Naive thymus-derived CD8-positive, alpha-beta T cell (primary cell): ENCODE measurements around the gene SACM1L. TPM values are rescaled to one million over a fixed set of nuclear protein-coding genes. Genes with fewer than 3 reads are reported as not detected.

Source experiments
- polyA plus RNA-seq, 3 donors: library from polyadenylated mRNA; unstranded; fragments of 300-500 nt; fragmentation: Illumina TruSeq; gene quantifications; one replicate each; pipeline ENCODE4 v1.2.3, GENCODE V29; 2021
- total RNA-seq, 8 experiments: library from RNA in 2 of 8; stranded (reverse) in 2 of 8; gene quantifications; one replicate each; pipeline ENCODE4 v1.2.3 and lab custom pipeline; 2021 to 2026

The SACM1L gene
- total and polyA plus RNA-seq, 5 experiments from 2014 or later, result 18.8 to 94.4 (median 30.3) TPM

Other genes starting within 250 kb of the SACM1L start
- 10 to 100 TPM; 29.3 to 30.4 TPM for gene LIMD1, start 94.6 kb upstream of the SACM1L start, total RNA-seq
- 1 to 10 TPM; 4.2 to 6.0 (median 4.6) TPM for gene LIMD1, start 94.6 kb upstream of the SACM1L start, polyA plus RNA-seq
- under 1 TPM in 1 of 2 experiments, not detected in 1; 0.52 TPM for gene SLC6A20, start 107.1 kb downstream of the SACM1L start, total RNA-seq
- gene SLC6A20, start 107.1 kb downstream of the SACM1L start, polyA plus RNA-seq, result not detected
- gene LZTFL1, start 152.7 kb downstream of the SACM1L start, total RNA-seq, result 10 to 100 TPM in 1 of 2 experiments, 1 to 10 TPM in 1; 9.6 to 10.8 TPM
- 1 to 10 TPM; 7.5 to 9.7 (median 8.3) TPM for gene LZTFL1, start 152.7 kb downstream of the SACM1L start, polyA plus RNA-seq
- gene CCR9, start 197.1 kb downstream of the SACM1L start, total RNA-seq, result 1 to 10 TPM; 1.9 to 2.0 TPM
- under 1 TPM in 2 of 3 donors, not detected in 1; 0.33 to 0.49 TPM for gene CCR9, start 197.1 kb downstream of the SACM1L start, polyA plus RNA-seq